ENCODE data around the gene CAPN5.
A peak's percentile ranks its signal among the peaks of the same experiment; 100 is the strongest.

CAPN5 gene

DNA sequence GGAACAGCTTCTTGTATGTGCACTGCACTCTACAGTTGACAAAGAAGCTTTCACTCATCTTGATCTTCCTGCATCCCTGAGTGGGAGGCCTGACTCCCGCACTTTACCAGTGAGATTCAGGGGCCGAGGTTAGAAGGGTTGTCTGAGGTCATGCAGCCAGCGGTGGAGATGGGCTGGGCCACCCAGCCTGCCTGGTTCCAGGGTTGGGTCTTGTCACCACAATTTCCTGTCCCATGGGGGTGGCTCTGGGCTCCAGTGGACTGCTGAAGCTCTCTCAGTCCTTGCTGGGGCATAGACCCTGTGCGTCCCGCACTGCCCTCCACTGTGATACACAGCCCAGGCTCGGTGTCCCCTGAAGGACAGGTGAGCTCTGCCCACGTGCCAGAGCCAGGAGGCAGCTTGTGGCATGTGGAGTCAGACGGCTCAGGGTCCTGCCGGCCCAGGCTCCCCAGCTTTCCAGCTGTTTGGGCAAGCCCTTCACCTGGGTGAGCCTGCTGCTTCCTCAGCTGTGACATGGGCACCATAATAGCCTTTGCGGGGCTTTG is 54.4 kb downstream of the CAPN5 start:
- Histone ChIP-seq H3K36me3 (ENCODE audit: control insufficient read depth in 2 of 2, insufficient read depth in 2 of 2, low read length in 2 of 2) (peaks cover 75 to 80% of the 10 kb centered on the region in 2 donors), H3K9me3 (ENCODE audit: control insufficient read depth in 2 of 2, low read length in 2 of 2) (no peaks in the 10 kb centered on the region)

DNA sequence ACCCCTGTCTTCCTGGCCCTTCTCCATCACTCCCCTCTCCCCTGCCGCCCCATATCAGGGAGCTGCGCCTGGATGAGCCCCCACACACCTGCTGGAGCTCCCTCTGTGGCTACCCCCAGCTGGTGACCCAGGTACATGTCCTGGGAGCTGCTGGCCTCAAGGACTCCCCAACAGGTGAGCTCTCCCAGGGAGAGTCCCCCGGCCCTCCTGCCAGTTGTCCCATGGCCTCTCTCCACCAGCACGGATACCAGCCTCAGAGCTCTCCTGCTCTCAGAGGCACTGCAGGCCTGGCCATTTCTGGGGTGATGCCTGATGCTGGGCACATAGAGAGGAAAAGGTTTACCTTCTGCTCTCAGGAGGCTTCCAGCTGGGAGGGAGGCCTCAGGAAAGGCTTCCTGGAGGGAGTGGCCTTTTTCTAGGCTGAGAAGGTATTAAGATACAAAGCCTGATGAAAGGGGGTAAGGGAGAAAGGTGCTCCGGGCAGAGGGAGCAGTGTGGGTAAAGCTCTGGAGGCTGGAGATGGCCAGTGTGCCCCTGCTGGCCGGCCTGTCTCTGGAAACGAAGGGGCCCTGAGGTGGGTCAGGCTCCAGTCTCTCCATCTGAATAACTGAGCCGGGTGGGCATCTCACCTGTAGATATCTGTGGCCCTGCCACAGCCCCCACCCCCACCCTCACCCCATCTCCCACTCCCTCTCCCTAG is 55.3 kb downstream of the CAPN5 start:
- H3K4me3 ChIP-seq (ENCODE audit: low read length in 2 of 2) = no peak overlapping the region
- peaks cover 67 to 74% of the 10 kb centered on the region in 2 donors for H3K36me3 ChIP-seq (ENCODE audit: control insufficient read depth in 2 of 2, insufficient read depth in 2 of 2, low read length in 2 of 2)
- H3K27ac ChIP-seq (ENCODE audit: low read depth in 2 of 2, low read length in 2 of 2) = no peak overlapping the region
- H3K9me3 ChIP-seq (ENCODE audit: control insufficient read depth in 2 of 2, low read length in 2 of 2) = no peaks in the 10 kb centered on the region
- H3K4me1 ChIP-seq (ENCODE audit: control insufficient read depth in 2 of 2, insufficient read depth in 2 of 2, low read length in 2 of 2) = peaks cover 3 to 7% of the 10 kb centered on the region in 2 donors
- H3K27me3 ChIP-seq (ENCODE audit: control insufficient read depth in 2 of 2, insufficient read depth in 2 of 2, low read length in 2 of 2) = no peaks in the 10 kb centered on the region
- no peak overlapping the region for H3K9ac ChIP-seq (ENCODE audit: low read depth in 1 of 2, low read length in 2 of 2)

More for the DNA sequence above, 54.4 kb downstream of the CAPN5 start:
- H3K9ac ChIP-seq (ENCODE audit: low read depth in 1 of 2, low read length in 2 of 2) = no peak overlapping the region
- H3K4me1 ChIP-seq (ENCODE audit: control insufficient read depth in 2 of 2, insufficient read depth in 2 of 2, low read length in 2 of 2) = no peaks in the 10 kb centered on the region
- H3K27me3 ChIP-seq (ENCODE audit: control insufficient read depth in 2 of 2, insufficient read depth in 2 of 2, low read length in 2 of 2) = no peaks in the 10 kb centered on the region
- no peak overlapping the region for H3K27ac ChIP-seq (ENCODE audit: low read depth in 2 of 2, low read length in 2 of 2)
- H3K4me3 ChIP-seq (ENCODE audit: low read length in 2 of 2) = no peak overlapping the region

DNA sequence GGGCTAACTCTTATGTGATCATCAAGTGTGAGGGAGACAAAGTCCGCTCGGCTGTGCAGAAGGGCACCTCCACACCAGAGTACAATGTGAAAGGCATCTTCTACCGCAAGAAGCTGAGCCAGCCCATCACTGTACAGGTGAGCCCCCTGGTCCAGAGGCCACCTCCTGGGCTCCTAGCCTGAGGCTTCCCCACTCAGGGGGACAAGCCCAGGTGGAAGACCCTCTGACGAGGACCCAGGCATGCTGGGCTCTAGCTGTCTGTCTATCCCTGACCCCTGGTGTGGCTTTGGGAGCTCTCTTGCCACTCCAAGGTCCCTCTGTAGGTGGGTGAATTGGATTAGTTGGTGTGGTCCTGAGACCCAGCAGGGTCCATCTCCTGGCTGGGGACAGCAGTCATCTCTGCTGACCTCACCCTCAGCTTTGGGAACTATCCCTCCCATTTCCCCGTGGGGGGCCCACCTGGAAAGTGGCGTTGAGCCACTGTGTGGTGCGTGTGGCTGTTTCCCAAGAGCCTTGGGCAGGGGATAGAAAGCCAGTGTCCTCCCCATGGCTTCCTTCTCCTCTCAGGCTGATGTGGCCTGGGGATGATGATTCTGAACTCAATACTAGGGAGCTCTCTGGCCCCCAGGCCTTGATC is 55.9 kb downstream of the CAPN5 start:
- no peaks in the 10 kb centered on the region for H3K27me3 ChIP-seq (ENCODE audit: control insufficient read depth in 2 of 2, insufficient read depth in 2 of 2, low read length in 2 of 2)
- no peak overlapping the region for H3K4me3 ChIP-seq (ENCODE audit: low read length in 2 of 2)
- no peak overlapping the region for H3K27ac ChIP-seq (ENCODE audit: low read depth in 2 of 2, low read length in 2 of 2)
- H3K4me1 ChIP-seq (ENCODE audit: control insufficient read depth in 2 of 2, insufficient read depth in 2 of 2, low read length in 2 of 2) = peaks cover 10 to 13% of the 10 kb centered on the region in 2 donors
- H3K36me3 ChIP-seq (ENCODE audit: control insufficient read depth in 2 of 2, insufficient read depth in 2 of 2, low read length in 2 of 2) = peaks cover 60 to 69% of the 10 kb centered on the region in 2 donors
- no peaks in the 10 kb centered on the region for H3K9me3 ChIP-seq (ENCODE audit: control insufficient read depth in 2 of 2, low read length in 2 of 2)
- no peak overlapping the region for H3K9ac ChIP-seq (ENCODE audit: low read depth in 1 of 2, low read length in 2 of 2)

DNA sequence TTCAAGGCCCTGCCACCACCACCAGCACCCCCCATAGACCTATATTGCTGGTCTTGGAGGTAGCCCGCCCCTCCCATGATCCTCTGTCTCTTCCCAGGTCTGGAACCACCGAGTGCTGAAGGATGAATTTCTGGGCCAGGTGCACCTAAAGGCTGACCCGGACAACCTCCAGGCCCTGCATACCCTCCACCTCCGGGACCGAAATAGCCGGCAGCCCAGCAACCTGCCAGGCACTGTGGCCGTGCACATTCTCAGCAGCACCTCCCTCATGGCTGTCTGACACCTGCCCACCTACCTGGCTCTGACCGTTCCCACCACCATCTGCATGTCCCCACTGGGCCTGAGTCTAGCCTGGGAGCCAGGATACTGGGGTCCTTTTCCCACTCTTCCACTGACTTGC is 56.8 kb downstream of the CAPN5 start:
- peaks cover 51 to 60% of the 10 kb centered on the region in 2 donors for H3K36me3 ChIP-seq (ENCODE audit: control insufficient read depth in 2 of 2, insufficient read depth in 2 of 2, low read length in 2 of 2)

DNA sequence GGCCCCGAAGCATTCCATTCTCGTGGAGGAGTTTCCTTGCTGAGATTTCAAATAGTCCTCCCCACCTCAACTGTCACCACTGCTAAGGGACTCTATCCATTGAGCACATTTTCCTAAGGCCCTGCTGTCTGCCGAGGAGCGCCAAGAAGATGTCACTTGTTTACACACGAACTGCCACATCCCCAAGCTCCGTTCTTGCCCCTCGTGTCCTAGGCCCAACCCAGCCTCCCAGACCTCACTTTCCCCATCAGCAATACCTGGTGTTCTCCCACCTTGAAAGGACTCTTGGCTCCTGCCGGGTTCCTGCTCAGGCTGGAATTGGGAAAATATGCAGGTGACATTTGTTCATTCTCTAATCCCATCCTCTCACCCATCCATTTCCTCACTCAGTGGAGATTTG is 57.3 kb downstream of the CAPN5 start:
- no peak overlapping the region for H3K9ac ChIP-seq (ENCODE audit: low read depth in 1 of 2, low read length in 2 of 2)
- no peaks in the 10 kb centered on the region for H3K27me3 ChIP-seq (ENCODE audit: control insufficient read depth in 2 of 2, insufficient read depth in 2 of 2, low read length in 2 of 2)

More for the DNA sequence above, 56.8 kb downstream of the CAPN5 start:
- Histone ChIP-seq H3K27me3 (ENCODE audit: control insufficient read depth in 2 of 2, insufficient read depth in 2 of 2, low read length in 2 of 2) (no peaks in the 10 kb centered on the region), H3K9me3 (ENCODE audit: control insufficient read depth in 2 of 2, low read length in 2 of 2) (no peaks in the 10 kb centered on the region), H3K4me3 (ENCODE audit: low read length in 2 of 2) (no peak overlapping the region), H3K4me1 (ENCODE audit: control insufficient read depth in 2 of 2, insufficient read depth in 2 of 2, low read length in 2 of 2) (peaks cover 11 to 17% of the 10 kb centered on the region in 2 donors), H3K9ac (ENCODE audit: low read depth in 1 of 2, low read length in 2 of 2) (no peak overlapping the region), H3K27ac (ENCODE audit: low read depth in 2 of 2, low read length in 2 of 2) (no peak overlapping the region)

DNA sequence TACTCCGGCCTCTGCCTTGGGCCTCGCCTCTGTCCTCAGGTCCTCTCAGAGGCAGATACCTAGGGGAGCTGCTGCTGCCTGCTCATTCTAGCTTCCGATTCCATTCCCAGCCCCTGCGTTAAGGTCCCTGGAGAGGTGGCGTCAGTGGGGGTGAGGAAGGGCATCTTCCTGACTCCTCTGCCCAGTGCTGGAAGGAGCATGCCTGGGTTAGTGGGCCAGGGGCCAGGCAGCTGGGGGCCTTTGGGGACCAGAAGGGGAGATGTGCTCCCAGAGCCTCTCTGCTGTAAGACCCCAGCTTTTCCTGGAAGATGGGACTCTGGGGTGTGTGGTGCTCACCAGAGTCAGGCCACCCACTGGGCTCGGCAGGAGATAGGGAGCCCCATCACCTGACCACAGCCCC is 57.7 kb downstream of the CAPN5 start:
- Histone ChIP-seq H3K36me3 (ENCODE audit: control insufficient read depth in 2 of 2, insufficient read depth in 2 of 2, low read length in 2 of 2) (peaks cover 42 to 51% of the 10 kb centered on the region in 2 donors), H3K27me3 (ENCODE audit: control insufficient read depth in 2 of 2, insufficient read depth in 2 of 2, low read length in 2 of 2) (no peaks in the 10 kb centered on the region), H3K4me1 (ENCODE audit: control insufficient read depth in 2 of 2, insufficient read depth in 2 of 2, low read length in 2 of 2) (peaks cover 11 to 17% of the 10 kb centered on the region in 2 donors), H3K4me3 (ENCODE audit: low read length in 2 of 2) (no peak overlapping the region), H3K27ac (ENCODE audit: low read depth in 2 of 2, low read length in 2 of 2) (no peak overlapping the region), H3K9me3 (ENCODE audit: control insufficient read depth in 2 of 2, low read length in 2 of 2) (no peaks in the 10 kb centered on the region), H3K9ac (ENCODE audit: low read depth in 1 of 2, low read length in 2 of 2) (no peak overlapping the region)

More for the DNA sequence above, 57.3 kb downstream of the CAPN5 start:
- Histone ChIP-seq H3K36me3 (ENCODE audit: control insufficient read depth in 2 of 2, insufficient read depth in 2 of 2, low read length in 2 of 2) (peaks cover 47 to 56% of the 10 kb centered on the region in 2 donors), H3K4me3 (ENCODE audit: low read length in 2 of 2) (no peak overlapping the region), H3K9me3 (ENCODE audit: control insufficient read depth in 2 of 2, low read length in 2 of 2) (no peaks in the 10 kb centered on the region), H3K4me1 (ENCODE audit: control insufficient read depth in 2 of 2, insufficient read depth in 2 of 2, low read length in 2 of 2) (peaks cover 11 to 17% of the 10 kb centered on the region in 2 donors), H3K27ac (ENCODE audit: low read depth in 2 of 2, low read length in 2 of 2) (no peak overlapping the region)

DNA sequence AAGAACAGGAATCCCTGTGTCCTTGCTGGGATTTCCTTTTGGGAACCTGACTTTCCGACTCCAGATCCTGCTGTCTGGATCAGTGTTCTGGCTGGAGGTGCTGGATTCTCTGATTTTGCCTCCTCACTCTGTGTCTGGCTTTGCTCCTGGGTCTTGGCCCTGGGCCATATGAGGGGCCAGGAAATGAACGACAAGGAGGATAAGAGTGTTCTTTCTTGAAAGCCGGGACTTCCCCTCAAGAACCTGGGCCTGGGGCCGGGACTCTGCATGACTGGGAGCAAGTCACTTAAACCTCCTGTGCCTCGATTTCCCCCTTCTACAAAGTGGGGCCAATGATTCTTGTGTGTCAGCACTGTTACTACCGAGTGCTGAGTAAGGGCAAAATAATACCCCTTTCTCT is 58.4 kb downstream of the CAPN5 start:
- H3K27ac ChIP-seq (ENCODE audit: low read depth in 2 of 2, low read length in 2 of 2) = no peak overlapping the region

DNA sequence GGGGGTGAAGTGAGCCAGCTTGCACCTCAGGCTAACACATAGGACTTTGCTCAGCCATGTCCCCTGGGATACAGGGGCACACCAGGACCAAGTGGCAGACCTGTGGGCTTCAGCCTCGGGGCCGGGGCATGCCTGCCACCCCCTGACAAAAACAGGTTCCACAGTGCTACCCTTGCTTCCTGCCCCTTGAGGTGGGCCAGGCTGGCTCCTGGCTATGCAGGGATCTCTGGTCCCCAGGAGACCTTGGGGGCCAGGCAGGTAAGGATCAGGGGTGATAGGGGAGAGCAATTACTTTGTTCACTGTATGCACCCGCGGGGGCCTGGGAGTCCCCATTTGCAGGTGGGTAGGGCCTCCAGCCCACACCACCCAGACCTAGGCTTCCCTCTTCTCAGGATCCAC is 58.9 kb downstream of the CAPN5 start:
- H3K4me3 ChIP-seq (ENCODE audit: low read length in 2 of 2) = no peak overlapping the region
- H3K27me3 ChIP-seq (ENCODE audit: control insufficient read depth in 2 of 2, insufficient read depth in 2 of 2, low read length in 2 of 2) = no peaks in the 10 kb centered on the region
- no peak overlapping the region for H3K27ac ChIP-seq (ENCODE audit: low read depth in 2 of 2, low read length in 2 of 2)
- H3K9me3 ChIP-seq (ENCODE audit: control insufficient read depth in 2 of 2, low read length in 2 of 2) = no peaks in the 10 kb centered on the region
- no peak overlapping the region for H3K9ac ChIP-seq (ENCODE audit: low read depth in 1 of 2, low read length in 2 of 2)
- H3K4me1 ChIP-seq (ENCODE audit: control insufficient read depth in 2 of 2, insufficient read depth in 2 of 2, low read length in 2 of 2) = peaks cover 11 to 17% of the 10 kb centered on the region in 2 donors
- H3K36me3 ChIP-seq (ENCODE audit: control insufficient read depth in 2 of 2, insufficient read depth in 2 of 2, low read length in 2 of 2) = peaks cover 32 to 39% of the 10 kb centered on the region in 2 donors

More for the DNA sequence above, 58.4 kb downstream of the CAPN5 start:
- peaks cover 37 to 44% of the 10 kb centered on the region in 2 donors for H3K36me3 ChIP-seq (ENCODE audit: control insufficient read depth in 2 of 2, insufficient read depth in 2 of 2, low read length in 2 of 2)
- H3K4me3 ChIP-seq (ENCODE audit: low read length in 2 of 2) = no peak overlapping the region
- peaks cover 11 to 17% of the 10 kb centered on the region in 2 donors for H3K4me1 ChIP-seq (ENCODE audit: control insufficient read depth in 2 of 2, insufficient read depth in 2 of 2, low read length in 2 of 2)
- H3K27me3 ChIP-seq (ENCODE audit: control insufficient read depth in 2 of 2, insufficient read depth in 2 of 2, low read length in 2 of 2) = no peaks in the 10 kb centered on the region
- no peaks in the 10 kb centered on the region for H3K9me3 ChIP-seq (ENCODE audit: control insufficient read depth in 2 of 2, low read length in 2 of 2)
- no peak overlapping the region for H3K9ac ChIP-seq (ENCODE audit: low read depth in 1 of 2, low read length in 2 of 2)

DNA sequence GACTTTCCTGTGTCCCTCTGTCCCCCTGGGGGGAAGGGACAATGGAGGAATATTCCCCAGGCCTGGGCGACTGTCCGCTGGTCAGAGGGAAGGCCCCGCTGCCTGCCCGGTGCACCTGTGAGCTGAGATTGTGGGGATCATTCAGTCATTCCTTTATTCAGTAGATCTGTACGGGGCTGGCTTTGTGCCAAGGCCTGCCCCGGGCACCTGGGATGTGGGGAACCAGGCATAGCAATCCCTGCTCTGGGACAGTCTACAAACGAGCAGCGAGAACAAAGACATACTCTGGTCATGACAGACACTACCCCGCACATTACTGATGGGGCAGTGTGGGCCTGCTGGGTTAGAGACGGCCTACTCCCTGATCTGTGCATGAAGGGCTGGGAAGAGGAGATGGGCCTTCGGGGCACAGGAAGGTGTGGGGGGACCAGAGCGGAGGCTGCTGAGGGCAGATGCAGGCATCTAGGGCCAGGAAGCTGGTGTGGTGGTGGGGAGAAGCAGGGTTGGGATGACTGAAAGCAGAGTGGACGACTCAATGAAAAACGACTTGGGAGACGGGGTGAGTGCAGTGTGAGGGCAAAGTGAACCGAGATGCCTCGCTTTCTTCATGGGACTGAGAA is 59.5 kb downstream of the CAPN5 start:
- H3K36me3 ChIP-seq (ENCODE audit: control insufficient read depth in 2 of 2, insufficient read depth in 2 of 2, low read length in 2 of 2) = peaks cover 26 to 33% of the 10 kb centered on the region in 2 donors
- peaks cover 11 to 19% of the 10 kb centered on the region in 2 donors for H3K4me1 ChIP-seq (ENCODE audit: control insufficient read depth in 2 of 2, insufficient read depth in 2 of 2, low read length in 2 of 2)
- no peaks in the 10 kb centered on the region for H3K9me3 ChIP-seq (ENCODE audit: control insufficient read depth in 2 of 2, low read length in 2 of 2)
- no peaks in the 10 kb centered on the region for H3K27me3 ChIP-seq (ENCODE audit: control insufficient read depth in 2 of 2, insufficient read depth in 2 of 2, low read length in 2 of 2)
- H3K4me3 ChIP-seq (ENCODE audit: low read length in 2 of 2) = peak overlapping the region; percentile 31 to 56
- H3K9ac ChIP-seq (ENCODE audit: low read depth in 1 of 2, low read length in 2 of 2) = peak overlapping the region in 1 of 2 donors; percentile 55
- H3K27ac ChIP-seq (ENCODE audit: low read depth in 2 of 2, low read length in 2 of 2) = peak overlapping the region in 1 of 2 donors; percentile 6

DNA sequence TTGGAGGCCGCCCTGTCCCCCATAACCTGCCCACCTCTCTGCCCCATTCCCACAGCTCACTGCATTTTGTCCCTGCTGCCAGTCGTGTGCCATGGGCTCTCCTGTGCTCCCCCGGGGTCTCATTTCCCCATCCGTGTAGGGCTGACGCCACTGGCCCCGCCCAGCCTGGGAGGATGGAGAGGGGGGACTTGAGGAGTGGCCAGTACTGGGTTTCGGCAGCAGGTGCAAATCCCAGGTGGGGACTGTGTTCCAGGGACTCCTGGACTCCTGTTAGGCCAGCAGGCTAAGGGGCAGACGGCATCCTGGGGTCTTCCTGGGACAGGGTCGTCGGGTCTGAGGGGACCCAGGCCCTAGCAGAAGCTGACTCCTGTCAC is 60.1 kb downstream of the CAPN5 start:
- H3K4me1 ChIP-seq (ENCODE audit: control insufficient read depth in 2 of 2, insufficient read depth in 2 of 2, low read length in 2 of 2) = peaks cover 11 to 19% of the 10 kb centered on the region in 2 donors
- H3K27ac ChIP-seq (ENCODE audit: low read depth in 2 of 2, low read length in 2 of 2) = no peak overlapping the region
- H3K27me3 ChIP-seq (ENCODE audit: control insufficient read depth in 2 of 2, insufficient read depth in 2 of 2, low read length in 2 of 2) = no peaks in the 10 kb centered on the region
- peak overlapping the region; percentile 31 to 56 for H3K4me3 ChIP-seq (ENCODE audit: low read length in 2 of 2)
- H3K36me3 ChIP-seq (ENCODE audit: control insufficient read depth in 2 of 2, insufficient read depth in 2 of 2, low read length in 2 of 2) = peaks cover 20 to 27% of the 10 kb centered on the region in 2 donors
- no peaks in the 10 kb centered on the region for H3K9me3 ChIP-seq (ENCODE audit: control insufficient read depth in 2 of 2, low read length in 2 of 2)
- peak overlapping the region; percentile 47 to 55 for H3K9ac ChIP-seq (ENCODE audit: low read depth in 1 of 2, low read length in 2 of 2)
